GM18868 (cell line): Measurements from ENCODE around the gene CYP4B1.
"Not testable (repeated sequence)": the region's sequence is repeated elsewhere in the genome, so short reads cannot be mapped to it uniquely, and the experiment has no call there.

Experiments used
- ATAC-seq: cut with Tn5 transposase; IDR thresholded peaks from one replicate; pipeline ENCODE4 v1.9.1; 2021; ENCODE audit warnings: mild to moderate bottlenecking, moderate library complexity; ENCODE audit not compliant: unreplicated experiment

The CYP4B1 gene

GRCh38 chr1:46812996-46813857 is 14.4 kb downstream of the CYP4B1 start:
- no peak for ATAC-seq

- no peak for ATAC-seq
These were observed 15.1 kb downstream of the CYP4B1 start for GRCh38 chr1:46813858-46814396.

- ATAC-seq = no peak
These were observed 16.3 kb downstream of the CYP4B1 start for GRCh38 chr1:46815133-46815532.

- no peak for ATAC-seq
These were observed 18.1 kb downstream of the CYP4B1 start for GRCh38 chr1:46816930-46817329.

DNA sequence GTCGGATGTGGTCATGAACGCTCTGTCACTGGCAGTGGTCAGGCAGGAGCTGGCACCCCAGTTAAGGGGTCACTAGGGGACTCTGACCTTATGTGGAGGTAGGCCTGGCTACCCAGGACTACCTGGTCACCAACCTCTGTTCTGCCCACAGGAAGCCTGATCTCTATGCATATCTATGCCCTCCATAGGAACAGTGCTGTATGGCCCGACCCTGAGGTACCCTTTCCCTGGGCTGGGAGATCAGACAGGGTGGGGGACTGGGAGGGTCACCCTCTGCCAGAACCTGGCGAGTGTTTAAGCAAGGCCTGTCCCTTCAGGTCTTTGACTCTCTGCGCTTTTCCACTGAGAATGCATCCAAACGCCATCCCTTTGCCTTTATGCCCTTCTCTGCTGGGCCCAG is 19.0 kb downstream of the CYP4B1 start:
- no peak for ATAC-seq

- ATAC-seq = no peak
These were observed 19.7 kb downstream of the CYP4B1 start for GRCh38 chr1:46818591-46818990.

DNA sequence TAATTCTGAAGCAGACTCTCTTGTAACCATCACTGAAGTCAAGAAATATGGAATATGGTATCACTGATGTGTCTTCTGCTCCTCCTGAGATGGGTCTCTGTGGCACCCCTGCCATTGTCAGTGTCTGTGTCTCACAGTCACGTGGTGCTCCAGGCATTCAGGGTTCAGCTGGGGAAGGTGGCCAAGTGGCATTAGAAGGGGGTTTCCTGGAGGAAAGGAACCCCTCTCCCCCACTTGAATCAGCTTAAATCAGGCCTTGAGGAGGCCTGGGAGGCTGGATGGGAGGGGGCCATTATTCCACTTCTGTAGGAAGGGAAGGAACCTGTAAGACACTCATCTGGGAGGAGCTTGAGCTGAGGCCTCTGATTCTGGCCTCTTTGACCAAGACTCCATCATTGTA is 20.5 kb downstream of the CYP4B1 start:
- ATAC-seq = no peak

DNA sequence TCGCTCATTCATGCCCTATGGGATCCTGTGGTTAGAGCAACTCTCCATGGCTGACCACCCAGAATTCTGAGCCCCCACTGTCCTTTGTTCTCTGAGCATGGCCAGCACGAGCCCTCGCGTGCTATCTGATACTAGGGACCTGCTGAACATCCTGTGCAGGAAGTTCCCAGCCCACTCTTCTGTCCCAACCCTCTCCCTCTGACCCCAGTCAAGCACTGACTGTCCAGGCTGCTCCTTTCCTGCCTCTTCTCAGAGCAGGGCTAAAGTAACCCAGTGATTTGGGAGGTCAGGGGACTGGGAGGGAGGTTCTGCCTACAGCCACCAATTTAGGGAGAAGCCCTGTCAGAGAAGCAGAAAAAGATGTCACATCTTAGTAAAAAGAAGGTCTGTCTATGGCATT is 21.2 kb downstream of the CYP4B1 start:
- ATAC-seq = no peak

DNA sequence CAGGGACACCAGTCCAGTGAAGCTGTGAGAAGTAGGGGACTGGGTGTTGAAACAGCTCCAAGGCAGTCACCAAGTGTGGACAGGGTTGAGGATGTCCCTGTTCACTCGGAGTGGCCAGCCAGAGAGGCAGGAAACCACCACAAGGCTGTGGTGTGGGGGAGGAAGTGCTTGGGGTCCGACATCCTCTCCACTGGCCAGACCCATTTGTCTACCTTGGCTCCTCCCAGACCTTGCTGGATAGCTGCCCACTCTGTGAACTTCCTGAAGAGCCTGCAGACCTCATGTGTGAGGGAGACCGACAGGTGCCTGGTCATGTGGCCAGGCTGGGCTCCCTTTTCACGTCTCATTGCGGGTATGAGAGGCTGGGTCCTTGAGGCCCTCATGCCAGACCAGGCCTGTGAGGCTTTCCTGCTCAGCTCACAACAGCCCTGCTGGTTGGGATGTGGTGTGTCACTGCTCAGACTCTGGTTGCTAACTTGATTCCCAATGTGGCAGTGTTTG is 21.8 kb downstream of the CYP4B1 start:
- no peak for ATAC-seq

- no peak for ATAC-seq
These were observed 23.5 kb downstream of the CYP4B1 start for GRCh38 chr1:46822248-46822826.

GRCh38 chr1:46823151-46823550 is 24.3 kb downstream of the CYP4B1 start:
- ATAC-seq = no peak

DNA sequence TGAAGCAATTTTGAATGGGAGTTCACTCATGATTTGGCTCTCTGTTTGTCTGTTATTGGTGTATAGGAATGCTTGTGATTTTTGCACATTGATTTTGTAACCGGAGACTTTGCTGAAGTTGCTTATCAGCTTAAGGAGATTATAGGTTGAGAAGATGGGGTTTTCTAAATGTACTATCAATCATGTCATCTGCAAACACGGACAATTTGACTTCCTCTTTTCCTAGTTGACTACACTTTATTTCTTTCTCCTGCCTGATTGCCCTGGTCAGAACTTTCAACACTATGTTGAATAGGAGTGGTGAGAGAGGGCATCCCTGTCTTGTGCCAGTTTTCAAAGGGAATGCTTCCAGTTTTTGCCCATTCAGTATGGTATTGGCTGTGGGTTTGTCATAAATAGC is 28.0 kb downstream of the CYP4B1 start:
- ATAC-seq = not testable (repeated sequence)

- no peak for ATAC-seq
These were observed 31.9 kb downstream of the CYP4B1 start for GRCh38 chr1:46830665-46831322.

DNA sequence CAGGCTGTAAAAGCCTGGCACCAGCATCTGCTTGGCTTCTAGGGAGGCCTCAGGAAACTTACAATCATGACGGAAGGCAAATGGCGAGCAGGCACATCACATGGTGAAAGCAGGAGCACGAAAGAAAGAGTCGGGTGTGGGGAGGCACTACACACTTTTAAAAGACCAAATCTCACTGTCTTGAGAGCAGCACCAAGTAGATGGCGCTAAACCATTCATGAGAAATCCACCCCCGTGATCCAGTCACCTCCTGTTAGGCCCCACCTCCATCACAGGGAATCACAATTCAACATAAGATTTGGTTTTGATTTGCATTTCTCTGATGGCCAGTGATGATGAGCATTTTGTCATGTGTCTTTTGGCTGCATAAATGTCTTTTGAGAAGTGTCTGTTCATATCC is 36.6 kb downstream of the CYP4B1 start:
- ATAC-seq = not testable (repeated sequence)

DNA sequence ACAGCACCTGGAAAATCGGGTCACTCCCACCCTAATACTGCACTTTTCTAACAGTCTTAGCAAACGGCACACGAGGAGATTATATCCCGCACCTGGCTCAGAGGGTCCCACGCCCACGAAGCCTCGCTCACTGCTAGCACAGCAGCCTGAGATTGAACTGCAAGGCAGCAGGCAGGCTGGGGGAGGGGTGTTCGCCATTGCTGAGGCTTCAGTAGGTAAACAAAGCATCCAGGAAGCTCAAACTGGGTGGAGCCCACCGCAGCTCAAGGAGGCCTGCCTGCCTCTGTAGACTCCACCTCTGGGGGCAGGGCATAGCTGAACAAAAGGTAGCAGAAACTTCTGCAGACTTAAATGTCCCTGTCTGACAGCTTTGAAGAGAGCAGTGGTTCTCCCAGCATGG is 47.5 kb downstream of the CYP4B1 start:
- not testable (repeated sequence) for ATAC-seq

DNA sequence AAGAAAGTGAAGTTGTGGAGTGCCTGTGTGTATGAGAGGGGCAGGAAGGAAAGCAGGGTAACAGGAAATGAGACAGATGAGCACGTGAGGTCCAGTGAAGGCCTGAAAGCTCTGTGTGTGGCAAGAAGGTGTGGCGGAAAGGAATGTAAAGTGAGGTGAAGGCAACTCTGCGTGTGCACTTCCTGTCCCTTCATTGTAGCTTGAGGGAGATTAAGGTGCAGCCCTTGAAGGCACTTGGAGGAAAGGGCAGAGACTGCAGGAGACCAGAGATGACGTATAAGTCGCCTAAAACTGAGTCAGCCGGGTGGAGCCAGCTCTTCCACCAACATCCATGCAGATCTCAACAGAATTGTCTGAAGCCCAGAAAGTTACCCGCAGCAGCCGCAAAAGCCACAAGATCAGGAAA is 58.8 kb downstream of the CYP4B1 start:
- ATAC-seq = not testable (repeated sequence)

GRCh38 chr1:46862348-46862747 is 63.5 kb downstream of the CYP4B1 start:
- ATAC-seq = no peak
